CD14-positive monocyte (primary cell): ENCODE results near the gene PLEKHD1. TPM values are rescaled to one million over a fixed set of nuclear protein-coding genes. Genes with fewer than 3 reads are reported as not detected.

Source experiments
- DNase-seq, 3 donors: peaks; one replicate each; pipeline ENCODE4 v3.0.0-alpha.2; 2011 to 2022
- H2AFZ ChIP-seq: 2 replicates; pipeline ENCODE4 v1.6.0; 2012; ENCODE audit warnings: mild to moderate bottlenecking, low read depth, low read length, inconsistent platforms; ENCODE audit not compliant: insufficient read depth, poor library complexity, severe bottlenecking
- H3K27ac ChIP-seq, 2 donors: 1 replicate in 1 of 2; 2 replicates in 1 of 2; pipeline ENCODE4 v1.5.1; 2012 to 2013; ENCODE audit warnings: low read length in 2 of 2, control low read depth in 1 of 2, inconsistent platforms in 1 of 2, low read depth in 1 of 2, mild to moderate bottlenecking in 1 of 2
- H3K27me3 ChIP-seq, 2 donors: one replicate each; pipeline versions ENCODE4 v1.6.0 to v1.6.1; 2011 to 2013; ENCODE audit warnings: low read length in 2 of 2; ENCODE audit not compliant: control insufficient read depth in 2 of 2, insufficient read depth in 2 of 2
- H3K36me3 ChIP-seq, 2 donors: replicated peaks in 1 of 2; 1 replicate in 1 of 2; 2 replicates in 1 of 2; pipeline versions ENCODE4 v1.5.1 to v1.6.1; 2012 to 2013; ENCODE audit warnings: low read length in 2 of 2, control low read depth in 1 of 2, inconsistent platforms in 1 of 2, mild to moderate bottlenecking in 1 of 2; ENCODE audit not compliant: insufficient read depth in 2 of 2, control insufficient read depth in 1 of 2
- H3K4me1 ChIP-seq, 2 donors: 1 replicate in 1 of 2; 2 replicates in 1 of 2; pipeline versions ENCODE4 v1.5.1 to v1.6.1; 2012 to 2013; ENCODE audit warnings: low read length in 2 of 2, control low read depth in 1 of 2, inconsistent platforms in 1 of 2, mild to moderate bottlenecking in 1 of 2, moderate library complexity in 1 of 2; ENCODE audit not compliant: insufficient read depth in 2 of 2, control insufficient read depth in 1 of 2
- H3K4me2 ChIP-seq: replicated peaks from 2 replicates; pipeline ENCODE3; 2012; ENCODE audit warnings: low read length, moderate library complexity, mild to moderate bottlenecking; ENCODE audit not compliant: poor library complexity, severe bottlenecking; ENCODE audit errors: extremely low read depth
- H3K4me3 ChIP-seq, 3 experiments: fragments of 200-600 bp in 1 of 3; sonication (generic) in 1 of 3; replicated peaks in 1 of 3; 1 replicate in 2 of 3; 2 replicates in 1 of 3; pipeline ENCODE4 v1.5.1; 2011 to 2013; ENCODE audit warnings: low read length in 3 of 3, mild to moderate bottlenecking in 3 of 3, control low read depth in 2 of 3, low read depth in 2 of 3, inconsistent platforms in 1 of 3, moderate library complexity in 1 of 3
- H3K79me2 ChIP-seq: 2 replicates; pipeline ENCODE4 v1.6.0; 2012; ENCODE audit warnings: mild to moderate bottlenecking, control low read depth, inconsistent platforms, low read length, moderate library complexity; ENCODE audit not compliant: insufficient read depth
- H3K9ac ChIP-seq: 2 replicates; pipeline ENCODE4 v1.6.0; 2017; ENCODE audit warnings: low read length, mild to moderate bottlenecking; ENCODE audit not compliant: insufficient read depth, poor library complexity, severe bottlenecking
- H3K9me3 ChIP-seq, 2 donors: replicated peaks in 1 of 2; 1 replicate in 1 of 2; 2 replicates in 1 of 2; pipeline versions ENCODE4 v1.5.1 to v1.6.1; 2012 to 2013; ENCODE audit warnings: low read length in 2 of 2, control low read depth in 1 of 2; ENCODE audit not compliant: control insufficient read depth in 1 of 2, insufficient read depth in 1 of 2
- H4K20me1 ChIP-seq: 2 replicates; pipeline ENCODE4 v1.6.0; 2012; ENCODE audit warnings: mild to moderate bottlenecking, low read length, control low read depth, moderate library complexity; ENCODE audit not compliant: insufficient read depth
- H3K27ac Mint-ChIP-seq, 7 donors: one replicate each; pipeline ENCODE4 v1.8.0; 2020; ENCODE audit warnings: mild to moderate bottlenecking in 7 of 7, mixed read lengths in 7 of 7, moderate library complexity in 6 of 7, inconsistent platforms in 2 of 7
- H3K27me3 Mint-ChIP-seq, 3 donors: one replicate each; pipeline ENCODE4 v1.8.0; 2021 to 2022; ENCODE audit warnings: low read depth in 3 of 3, mild to moderate bottlenecking in 3 of 3, mixed read lengths in 3 of 3, moderate library complexity in 3 of 3, inconsistent platforms in 1 of 3
- H3K36me3 Mint-ChIP-seq, 2 donors: one replicate each; pipeline ENCODE4 v1.8.0; 2020; ENCODE audit warnings: mixed read lengths in 2 of 2, inconsistent platforms in 1 of 2, mild to moderate bottlenecking in 1 of 2
- H3K4me1 Mint-ChIP-seq: one replicate; pipeline ENCODE4 v1.8.0; 2020; ENCODE audit warnings: mild to moderate bottlenecking, mixed read lengths
- H3K4me3 Mint-ChIP-seq, 2 donors: one replicate each; pipeline ENCODE4 v1.8.0; 2020; ENCODE audit warnings: mild to moderate bottlenecking in 2 of 2, mixed read lengths in 2 of 2, moderate library complexity in 1 of 2
- H3K9me3 Mint-ChIP-seq, 7 donors: one replicate each; pipeline ENCODE4 v1.8.0; 2020 to 2022; ENCODE audit warnings: mixed read lengths in 7 of 7, mild to moderate bottlenecking in 6 of 7, moderate library complexity in 6 of 7, inconsistent platforms in 2 of 7
- WGBS: methylation state at CpG from one replicate; pipeline ENCODE4 v1.1.5; 2013; ENCODE audit warnings: missing lambda C conversion rate; ENCODE audit not compliant: insufficient coverage; 5-methylcytosine and 5-hydroxymethylcytosine counted together
- intact Hi-C, 2 donors: fragments of 100-400 bp; cut with micrococcal nuclease; formaldehyde crosslinking; loops; one replicate each; pipeline versions ENCODE4 v1.15.0 to v1.15.1; 2023
- polyA plus RNA-seq, 3 donors: library from polyadenylated mRNA; depleted of rRNA in 1 of 3; unstranded in 2 of 3; stranded (reverse) in 1 of 3; fragments of 300-500 nt in 2 of 3; fragments of >200 nt in 1 of 3; fragmentation: Illumina TruSeq in 2 of 3; gene quantifications; 1 replicate in 2 of 3; 2 replicates in 1 of 3; pipeline ENCODE4 v1.2.3, GENCODE V29; 2012 to 2021
- TF ChIP-seq, protein P1 (sequence below): fragments of 200-600 bp; IDR thresholded peaks from one replicate; pipeline ENCODE4 v1.8.0; 2022; ENCODE audit warnings: antibody characterized with exemption, mild to moderate bottlenecking

The PLEKHD1 gene
- polyA plus RNA-seq, 3 donors: 0.09 TPM; not detected in 2

DNA sequence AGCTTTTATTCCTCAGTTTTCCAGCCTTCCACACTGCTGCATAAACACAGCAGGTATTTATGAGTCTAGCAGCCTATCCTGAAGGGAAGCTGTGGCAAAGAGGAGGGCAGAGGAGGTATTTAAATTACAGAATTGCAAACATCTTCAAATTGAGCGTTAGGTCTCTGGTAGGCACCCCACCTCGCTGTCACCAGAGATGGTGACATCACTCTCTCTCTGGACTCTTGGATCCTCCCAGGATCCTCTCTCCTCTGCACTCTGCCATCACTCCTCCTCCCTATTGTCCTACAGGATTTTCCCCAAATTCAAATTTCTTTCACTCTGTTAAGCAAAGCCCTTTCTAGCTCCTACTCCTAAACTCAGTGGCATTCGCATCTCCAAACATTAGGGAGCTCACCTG, 6.7 kb downstream of the PLEKHD1 start:
- peaks cover 40 to 53% (median 41%) of the 10 kb centered on the region in 3 donors for H3K27me3 Mint-ChIP-seq
- H3K4me3 Mint-ChIP-seq: no peak overlapping the region

DNA sequence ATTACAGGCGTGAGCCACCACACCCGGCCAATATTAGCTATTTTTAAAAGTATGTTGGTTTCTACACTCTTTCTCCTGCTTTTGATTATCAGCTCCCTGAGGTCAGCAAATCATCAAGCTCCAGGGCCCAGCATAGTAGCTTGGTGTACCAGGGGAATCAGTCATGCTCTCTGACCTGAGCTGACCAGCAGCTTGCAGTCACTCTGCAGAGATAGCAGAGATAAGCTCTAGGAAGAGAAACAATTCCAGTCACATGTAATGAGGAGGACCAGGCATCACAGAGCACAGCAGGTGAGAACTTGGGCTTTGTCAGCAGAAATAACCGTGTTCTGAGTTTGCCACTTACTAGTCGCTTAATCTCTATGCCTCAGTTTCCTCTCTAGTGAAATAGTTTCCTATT, 8.5 kb downstream of the PLEKHD1 start:
- Histone ChIP-seq H3K27me3 (peaks cover 2 to 8% of the 10 kb centered on the region in 2 donors), H3K9ac (no peak overlapping the region), H3K9me3 (no peaks in the 10 kb centered on the region), H3K36me3 (no peaks in the 10 kb centered on the region), H3K4me3 (no peak overlapping the region), H3K4me1 (no peaks in the 10 kb centered on the region), H3K79me2 (no peaks in the 10 kb centered on the region), H3K4me2 (no peak overlapping the region), H3K27ac (no peak overlapping the region), H2AFZ (no peak overlapping the region), H4K20me1 (no peaks in the 10 kb centered on the region)
- no peaks in the 10 kb centered on the region for H3K4me1 Mint-ChIP-seq
- H3K36me3 Mint-ChIP-seq: no peaks in the 10 kb centered on the region
- peaks cover 23 to 35% (median 29%) of the 10 kb centered on the region in 3 donors for H3K27me3 Mint-ChIP-seq
- no peak overlapping the region for H3K4me3 Mint-ChIP-seq
- H3K9me3 Mint-ChIP-seq: peaks cover 0 to 1% (median 0%) of the 10 kb centered on the region in 7 donors
- WGBS: 79% methylated on average over 4 of the region's 4 CpGs
- intact Hi-C loops: no loop called here
- no peak for DNase-seq
- H3K27ac Mint-ChIP-seq: no peak overlapping the region
- TF ChIP-seq, protein P1, sequence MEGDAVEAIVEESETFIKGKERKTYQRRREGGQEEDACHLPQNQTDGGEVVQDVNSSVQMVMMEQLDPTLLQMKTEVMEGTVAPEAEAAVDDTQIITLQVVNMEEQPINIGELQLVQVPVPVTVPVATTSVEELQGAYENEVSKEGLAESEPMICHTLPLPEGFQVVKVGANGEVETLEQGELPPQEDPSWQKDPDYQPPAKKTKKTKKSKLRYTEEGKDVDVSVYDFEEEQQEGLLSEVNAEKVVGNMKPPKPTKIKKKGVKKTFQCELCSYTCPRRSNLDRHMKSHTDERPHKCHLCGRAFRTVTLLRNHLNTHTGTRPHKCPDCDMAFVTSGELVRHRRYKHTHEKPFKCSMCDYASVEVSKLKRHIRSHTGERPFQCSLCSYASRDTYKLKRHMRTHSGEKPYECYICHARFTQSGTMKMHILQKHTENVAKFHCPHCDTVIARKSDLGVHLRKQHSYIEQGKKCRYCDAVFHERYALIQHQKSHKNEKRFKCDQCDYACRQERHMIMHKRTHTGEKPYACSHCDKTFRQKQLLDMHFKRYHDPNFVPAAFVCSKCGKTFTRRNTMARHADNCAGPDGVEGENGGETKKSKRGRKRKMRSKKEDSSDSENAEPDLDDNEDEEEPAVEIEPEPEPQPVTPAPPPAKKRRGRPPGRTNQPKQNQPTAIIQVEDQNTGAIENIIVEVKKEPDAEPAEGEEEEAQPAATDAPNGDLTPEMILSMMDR: no peak

More for the DNA sequence above, 6.7 kb downstream of the PLEKHD1 start:
- DNase-seq: no peak
- H3K4me1 ChIP-seq: no peaks in the 10 kb centered on the region
- no peaks in the 10 kb centered on the region for H3K36me3 ChIP-seq
- WGBS: 83% methylated on average over 1 of the region's 3 CpGs
- TF ChIP-seq, protein P1: no peak
- H3K27ac Mint-ChIP-seq: no peak overlapping the region
- H3K4me1 Mint-ChIP-seq: no peaks in the 10 kb centered on the region
- intact Hi-C loops: no loop called here
- H3K27ac ChIP-seq: no peak overlapping the region
- H3K4me3 ChIP-seq: no peak overlapping the region
- no peak overlapping the region for H3K4me2 ChIP-seq
- H4K20me1 ChIP-seq: no peaks in the 10 kb centered on the region
- peaks cover 0 to 1% (median 0%) of the 10 kb centered on the region in 7 donors for H3K9me3 Mint-ChIP-seq
- no peaks in the 10 kb centered on the region for H3K9me3 ChIP-seq
- H3K79me2 ChIP-seq: no peaks in the 10 kb centered on the region
- peaks cover 8 to 26% of the 10 kb centered on the region in 2 donors for H3K27me3 ChIP-seq
- H3K36me3 Mint-ChIP-seq: no peaks in the 10 kb centered on the region
- no peak overlapping the region for H3K9ac ChIP-seq
- H2AFZ ChIP-seq: no peak overlapping the region
